Pericardium fibroblast (primary cell): ENCODE results near the gene KLF9. TPM values are rescaled to one million over a fixed set of nuclear protein-coding genes. Genes with fewer than 3 reads are reported as not detected.

Experiments
- total RNA-seq: library from RNA; depleted of rRNA; stranded (reverse); fragments of >200 nt; gene quantifications from 2 replicates; pipeline ENCODE4 v1.2.3, GENCODE V29; 2015

Gene KLF9
- total RNA-seq, result 48.2 and 68.5 TPM in 2 replicates

DNA sequence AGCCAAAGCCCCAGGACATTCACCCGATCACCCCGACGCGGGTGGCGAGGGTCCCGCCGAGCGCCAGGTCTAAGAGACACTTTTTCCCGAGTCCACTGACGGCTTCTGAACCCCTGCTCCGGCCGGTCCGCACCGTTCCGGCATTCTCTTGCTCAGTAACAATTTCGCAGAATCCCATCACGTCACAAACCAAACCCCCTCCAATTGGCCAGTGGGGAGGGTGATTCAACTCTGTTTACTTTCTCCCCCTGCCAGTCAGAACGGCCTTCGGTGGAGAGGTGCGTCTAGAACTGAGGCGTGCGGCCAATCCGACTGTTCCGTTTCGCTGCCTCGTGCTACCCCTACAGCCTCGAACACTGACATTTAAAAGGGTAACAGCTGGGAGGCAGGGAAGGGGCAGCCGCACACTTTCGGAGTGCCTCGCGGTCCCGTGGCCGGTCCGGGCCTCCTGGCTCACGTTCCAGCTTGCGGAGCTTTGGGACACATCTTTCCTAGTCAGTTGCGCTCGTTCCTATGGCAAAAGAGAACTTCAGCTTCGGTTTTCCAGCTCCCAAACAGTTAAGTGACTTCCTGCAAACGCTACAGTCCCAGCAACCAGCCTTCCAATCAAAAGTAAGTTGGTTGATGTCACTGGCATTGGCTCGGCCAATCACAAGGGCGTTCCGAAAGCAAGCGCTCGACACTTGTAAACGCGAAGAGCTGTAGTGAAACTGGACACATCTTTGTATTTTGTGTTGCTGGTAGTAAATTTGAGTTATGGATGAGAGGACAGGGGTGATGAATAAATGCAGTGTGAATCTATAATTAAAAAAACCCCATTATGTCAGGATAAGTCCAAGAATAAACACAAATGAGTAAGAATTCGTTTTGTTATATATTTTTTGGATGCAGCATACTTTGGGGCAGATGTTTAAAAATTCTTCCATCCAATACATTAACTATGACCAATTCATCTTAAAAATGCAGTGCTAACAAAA, at the start of gene KLF9:
Gene KLF9 (minus strand): TSS at position 859 of the 977 bp plus-strand sequence. CDS start 1,294 bp downstream, outside the sequence.

Other genes with a start within 250 kb of the KLF9 start
- gene SMC5, start 155.7 kb downstream of the KLF9 start, total RNA-seq, result 9.8 and 12.8 TPM in 2 replicates